HG03378 (cell line): ENCODE data around the gene CIDEC.
"Not testable (repeated sequence)": the region's sequence is repeated elsewhere in the genome, so short reads cannot be mapped to it uniquely, and the experiment has no call there.

Experiments
- ATAC-seq: cut with Tn5 transposase; IDR thresholded peaks from one replicate; pipeline ENCODE4 v1.9.1; 2021; ENCODE audit warnings: mild to moderate bottlenecking, moderate library complexity; ENCODE audit not compliant: unreplicated experiment

CIDEC gene

GRCh38 chr3:9881441-9881840 lies 1.4 kb upstream of the CIDEC start:
- no peak for ATAC-seq

GRCh38 chr3:9878700-9879099 lies 1.4 kb downstream of the CIDEC start:
- no peak for ATAC-seq

- ATAC-seq, result no peak
Measured at GRCh38 chr3:9876991-9877390, 3.1 kb downstream of the CIDEC start.

GRCh38 chr3:9876255-9876654 lies 3.8 kb downstream of the CIDEC start:
- ATAC-seq, result not testable (repeated sequence)

- no peak for ATAC-seq
Measured at GRCh38 chr3:9875448-9875847, 4.6 kb downstream of the CIDEC start.

- not testable (repeated sequence) for ATAC-seq
Measured at GRCh38 chr3:9872067-9872466, 8.0 kb downstream of the CIDEC start.

- no peak for ATAC-seq
Measured at GRCh38 chr3:9870978-9871377, 9.1 kb downstream of the CIDEC start.

GRCh38 chr3:9869955-9870354 lies 10.1 kb downstream of the CIDEC start:
- no peak for ATAC-seq

- no peak for ATAC-seq
Measured at GRCh38 chr3:9867106-9867505, 12.9 kb downstream of the CIDEC start.

GRCh38 chr3:9866639-9867038 lies 13.4 kb downstream of the CIDEC start:
- no peak for ATAC-seq

GRCh38 chr3:9865125-9865637 lies 14.9 kb downstream of the CIDEC start:
- not testable (repeated sequence) for ATAC-seq

- no peak for ATAC-seq
Measured at GRCh38 chr3:9864200-9864927, 15.7 kb downstream of the CIDEC start.

GRCh38 chr3:9863058-9863772 lies 16.8 kb downstream of the CIDEC start:
- ATAC-seq, result no peak

GRCh38 chr3:9862391-9863057 lies 17.5 kb downstream of the CIDEC start:
- ATAC-seq, result no peak

- ATAC-seq, result no peak
Measured at GRCh38 chr3:9861626-9862130, 18.4 kb downstream of the CIDEC start.

- no peak for ATAC-seq
Measured at GRCh38 chr3:9861201-9861600, 18.9 kb downstream of the CIDEC start.

GRCh38 chr3:9859530-9860025 lies 20.5 kb downstream of the CIDEC start:
- no peak for ATAC-seq

- ATAC-seq, result no peak
Measured at GRCh38 chr3:9855594-9855993, 24.5 kb downstream of the CIDEC start.

GRCh38 chr3:9854291-9854940 lies 25.6 kb downstream of the CIDEC start:
- not testable (repeated sequence) for ATAC-seq

GRCh38 chr3:9852528-9852927 lies 27.5 kb downstream of the CIDEC start:
- no peak for ATAC-seq

GRCh38 chr3:9851926-9852325 lies 28.1 kb downstream of the CIDEC start:
- not testable (repeated sequence) for ATAC-seq
